ENCODE measurements around the gene ATG9B. TPM values are rescaled to one million over a fixed set of nuclear protein-coding genes. Genes with fewer than 3 reads are reported as not detected.

The ATG9B gene
- total RNA-seq, 1 experiment from 2014 or later: 1.3 TPM

GRCh38 chr7:150999497-151000230 lies 24.6 kb downstream of the ATG9B start:
- no TSS peak for BruUV-seq (replicated peaks)
- Histone ChIP-seq H3K9me2 (replicated peaks; ENCODE audit: low read length) (no peaks in the 10 kb centered on the region), H3K4me3 (ENCODE audit: low read length) (no peak overlapping the region), H2AFZ (ENCODE audit: low read length) (no peak overlapping the region), H3K9me3 (ENCODE audit: low read length) (no peaks in the 10 kb centered on the region), H4K20me1 (ENCODE audit: low read length) (no peaks in the 10 kb centered on the region), H3F3A (ENCODE audit: low read length, unreplicated experiment) (no peaks in the 10 kb centered on the region), H3K9ac (ENCODE audit: low read length) (no peak overlapping the region), H3K4me2 (ENCODE audit: low read length) (no peak overlapping the region), H3K36me3 (ENCODE audit: low read depth, low read length) (no peaks in the 10 kb centered on the region), H3K27me3 (ENCODE audit: low read length) (no peaks in the 10 kb centered on the region), H3K79me2 (ENCODE audit: low read length) (no peaks in the 10 kb centered on the region), H3K4me1 (ENCODE audit: insufficient read depth, low read length) (peaks cover 9% of the 10 kb centered on the region), H3K27ac (ENCODE audit: low read length) (no peak overlapping the region)
- TF ChIP-seq EZH2 (IDR thresholded peaks at IDR 0.05; ENCODE audit: low read length, unreplicated experiment) (no peak), EZH2phosphoT487 (IDR thresholded peaks at IDR 0.05; ENCODE audit: borderline replicate concordance, low read length) (no peak), CTCF (conservative IDR thresholded peaks at IDR 0.05; ENCODE audit: low read depth, low read length) (no peak)
- intact Hi-C loops (cut with micrococcal nuclease): no loop called here
- CTCF ChIA-PET: no interaction called here
- no peak for ATAC-seq
- no peak for DNase-seq
- POLR2A ChIA-PET (ENCODE audit: unreplicated experiment): no interaction called here

- no peak overlapping the region for H3K4me3 ChIP-seq (ENCODE audit: low read length)
- no peak for ATAC-seq
- H3K9me2 ChIP-seq (replicated peaks; ENCODE audit: low read length): no peaks in the 10 kb centered on the region
- no peak overlapping the region for H3K9ac ChIP-seq (ENCODE audit: low read length)
- H3K27me3 ChIP-seq (ENCODE audit: low read length): no peaks in the 10 kb centered on the region
- no peak overlapping the region for H3K4me2 ChIP-seq (ENCODE audit: low read length)
- TF ChIP-seq EZH2 (IDR thresholded peaks at IDR 0.05; ENCODE audit: low read length, unreplicated experiment) (no peak), EZH2phosphoT487 (IDR thresholded peaks at IDR 0.05; ENCODE audit: borderline replicate concordance, low read length) (no peak), CTCF (conservative IDR thresholded peaks at IDR 0.05; ENCODE audit: low read depth, low read length) (no peak)
- no peaks in the 10 kb centered on the region for H4K20me1 ChIP-seq (ENCODE audit: low read length)
- ChIA-PET POLR2A (ENCODE audit: unreplicated experiment) (no interaction called here), CTCF (no interaction called here)
- H3F3A ChIP-seq (ENCODE audit: low read length, unreplicated experiment): no peaks in the 10 kb centered on the region
- BruUV-seq (replicated peaks): no TSS peak
- intact Hi-C loops (cut with micrococcal nuclease): no loop called here
- H3K4me1 ChIP-seq (ENCODE audit: insufficient read depth, low read length): peaks cover 9% of the 10 kb centered on the region
- no peaks in the 10 kb centered on the region for H3K9me3 ChIP-seq (ENCODE audit: low read length)
- no peaks in the 10 kb centered on the region for H3K36me3 ChIP-seq (ENCODE audit: low read depth, low read length)
- DNase-seq: no peak
- H2AFZ ChIP-seq (ENCODE audit: low read length): no peak overlapping the region
- H3K79me2 ChIP-seq (ENCODE audit: low read length): no peaks in the 10 kb centered on the region
- no peak overlapping the region for H3K27ac ChIP-seq (ENCODE audit: low read length)
Measured at GRCh38 chr7:150999001-150999400, 25.3 kb downstream of the ATG9B start.

DNA sequence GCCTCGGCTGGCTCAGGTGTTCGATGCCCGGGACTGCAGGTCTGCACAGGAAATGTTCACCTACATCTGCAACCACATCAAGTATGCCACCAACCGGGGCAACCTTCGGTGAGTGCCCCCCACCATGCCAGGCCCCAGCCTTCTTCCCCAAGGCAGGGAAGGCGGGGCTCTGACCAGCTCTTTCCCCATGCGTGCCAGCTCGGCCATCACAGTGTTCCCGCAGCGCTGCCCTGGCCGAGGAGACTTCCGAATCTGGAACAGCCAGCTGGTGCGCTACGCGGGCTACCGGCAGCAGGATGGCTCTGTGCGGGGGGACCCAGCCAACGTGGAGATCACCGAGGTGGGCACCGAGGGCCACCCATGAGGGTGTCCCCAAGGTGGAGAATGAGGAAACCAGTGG lies 26.0 kb downstream of the ATG9B start:
- intact Hi-C loops (cut with micrococcal nuclease): no loop called here
- Histone ChIP-seq H3K9me3 (ENCODE audit: low read length) (no peaks in the 10 kb centered on the region), H3K9me2 (replicated peaks; ENCODE audit: low read length) (no peaks in the 10 kb centered on the region), H3K27ac (ENCODE audit: low read length) (no peak overlapping the region), H3K4me3 (ENCODE audit: low read length) (no peak overlapping the region), H4K20me1 (ENCODE audit: low read length) (no peaks in the 10 kb centered on the region), H3K27me3 (ENCODE audit: low read length) (no peaks in the 10 kb centered on the region), H3K9ac (ENCODE audit: low read length) (no peak overlapping the region), H3K4me1 (ENCODE audit: insufficient read depth, low read length) (peaks cover 3% of the 10 kb centered on the region), H3K4me2 (ENCODE audit: low read length) (no peak overlapping the region), H2AFZ (ENCODE audit: low read length) (no peak overlapping the region), H3K79me2 (ENCODE audit: low read length) (no peaks in the 10 kb centered on the region), H3F3A (ENCODE audit: low read length, unreplicated experiment) (no peaks in the 10 kb centered on the region), H3K36me3 (ENCODE audit: low read depth, low read length) (no peaks in the 10 kb centered on the region)
- no peak for TF ChIP-seq CTCF (conservative IDR thresholded peaks at IDR 0.05; ENCODE audit: low read depth, low read length)
- no peak for TF ChIP-seq EZH2 (IDR thresholded peaks at IDR 0.05; ENCODE audit: low read length, unreplicated experiment)
- no peak for TF ChIP-seq EZH2phosphoT487 (IDR thresholded peaks at IDR 0.05; ENCODE audit: borderline replicate concordance, low read length)
- DNase-seq (no peak), ATAC-seq (no peak)
- ChIA-PET CTCF (no interaction called here), POLR2A (ENCODE audit: unreplicated experiment) (no interaction called here)
- BruUV-seq (replicated peaks): no TSS peak
